Measurements from ENCODE around the gene DEGS2. TPM values are rescaled to one million over a fixed set of nuclear protein-coding genes. Genes with fewer than 3 reads are reported as not detected.

DEGS2 gene
- total and polyA plus RNA-seq, 8 donors, result 1.2 to 53.0 (median 13.5) TPM

DNA sequence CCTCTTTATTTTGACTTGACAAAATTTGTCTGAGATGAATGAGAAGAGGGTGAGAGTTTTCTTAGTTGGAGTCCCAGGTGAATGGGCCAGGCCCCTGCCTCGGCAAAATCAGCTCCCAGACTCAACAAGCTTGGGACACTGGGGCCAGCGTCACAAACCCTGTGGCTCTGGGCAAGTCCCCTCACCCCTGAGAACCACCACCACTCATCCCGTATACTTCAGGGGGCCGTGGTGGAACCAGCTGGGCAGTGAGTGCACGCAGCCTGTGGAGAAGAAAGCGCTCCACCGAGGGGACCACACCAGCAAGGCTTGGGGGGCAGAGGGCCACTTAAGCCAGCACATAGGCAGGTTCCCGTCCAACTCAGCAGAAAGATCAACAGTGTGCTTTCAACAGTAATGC lies 40.2 kb downstream of the DEGS2 start:
- no peaks in the 10 kb centered on the region for H3K9me3 ChIP-seq
- H3K27ac ChIP-seq, result no peak overlapping the region
- 92 to 93% (median 92%) methylated on average over 8 of the region's 8 CpGs for WGBS, 5 donors
- H3K4me3 ChIP-seq, result no peak overlapping the region
- TF ChIP-seq, protein P1, sequence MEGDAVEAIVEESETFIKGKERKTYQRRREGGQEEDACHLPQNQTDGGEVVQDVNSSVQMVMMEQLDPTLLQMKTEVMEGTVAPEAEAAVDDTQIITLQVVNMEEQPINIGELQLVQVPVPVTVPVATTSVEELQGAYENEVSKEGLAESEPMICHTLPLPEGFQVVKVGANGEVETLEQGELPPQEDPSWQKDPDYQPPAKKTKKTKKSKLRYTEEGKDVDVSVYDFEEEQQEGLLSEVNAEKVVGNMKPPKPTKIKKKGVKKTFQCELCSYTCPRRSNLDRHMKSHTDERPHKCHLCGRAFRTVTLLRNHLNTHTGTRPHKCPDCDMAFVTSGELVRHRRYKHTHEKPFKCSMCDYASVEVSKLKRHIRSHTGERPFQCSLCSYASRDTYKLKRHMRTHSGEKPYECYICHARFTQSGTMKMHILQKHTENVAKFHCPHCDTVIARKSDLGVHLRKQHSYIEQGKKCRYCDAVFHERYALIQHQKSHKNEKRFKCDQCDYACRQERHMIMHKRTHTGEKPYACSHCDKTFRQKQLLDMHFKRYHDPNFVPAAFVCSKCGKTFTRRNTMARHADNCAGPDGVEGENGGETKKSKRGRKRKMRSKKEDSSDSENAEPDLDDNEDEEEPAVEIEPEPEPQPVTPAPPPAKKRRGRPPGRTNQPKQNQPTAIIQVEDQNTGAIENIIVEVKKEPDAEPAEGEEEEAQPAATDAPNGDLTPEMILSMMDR (IDR thresholded peaks at IDR 0.05), result no peak
- TF ChIP-seq EP300 (IDR thresholded peaks at IDR 0.05) (no peak), POLR2A (IDR thresholded peaks at IDR 0.05) (no peak), POLR2AphosphoS5 (IDR thresholded peaks at IDR 0.05) (no peak)
- peaks cover 0 to 30% (median 20%) of the 10 kb centered on the region in 4 donors for H3K36me3 ChIP-seq
- H3K4me1 ChIP-seq, result no peaks in the 10 kb centered on the region
- no peak for DNase-seq
- intact Hi-C loops (cut with DNase I; ENCODE audit: low total_unique reads), result no loop called here
- H3K27me3 ChIP-seq, result no peaks in the 10 kb centered on the region

DNA sequence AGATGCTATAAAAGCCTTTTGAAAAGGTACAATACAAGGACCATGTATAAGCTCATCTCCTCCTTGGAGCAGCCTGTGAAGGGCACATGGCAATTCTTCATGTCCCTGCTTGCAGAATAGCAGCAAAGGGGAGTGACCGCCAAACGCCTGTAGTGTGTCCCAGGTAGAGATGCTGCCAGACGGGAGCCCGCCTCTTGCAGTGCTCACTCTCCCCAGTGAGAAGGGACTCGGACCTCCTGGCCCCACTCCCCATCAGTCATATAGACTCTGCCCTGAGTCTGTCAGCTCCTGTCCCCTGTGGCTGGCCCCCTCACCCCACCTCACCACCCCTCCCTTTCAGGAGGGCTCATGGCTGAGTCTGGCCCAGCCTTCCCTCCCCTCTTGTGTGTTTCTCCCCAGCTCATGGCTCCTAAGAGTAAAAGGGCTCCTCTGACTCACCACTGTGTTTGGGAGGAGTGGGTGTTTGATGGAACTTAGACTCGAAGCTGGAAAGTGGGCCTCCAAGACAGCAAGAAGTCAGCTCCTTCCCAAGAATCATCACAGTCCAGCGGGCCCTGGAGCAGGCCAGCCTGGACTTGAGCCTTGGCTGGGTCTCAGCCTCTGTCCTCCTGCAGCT lies 40.9 kb downstream of the DEGS2 start:
- TF ChIP-seq POLR2A (IDR thresholded peaks at IDR 0.05) (no peak), POLR2AphosphoS5 (IDR thresholded peaks at IDR 0.05) (no peak), EP300 (IDR thresholded peaks at IDR 0.05) (no peak)
- TF ChIP-seq, protein P1 (IDR thresholded peaks at IDR 0.05), result no peak
- H3K36me3 ChIP-seq, result peaks cover 0 to 22% (median 12%) of the 10 kb centered on the region in 4 donors
- H3K27ac ChIP-seq, result no peak overlapping the region
- no peak overlapping the region for H3K4me3 ChIP-seq
- intact Hi-C loops (cut with DNase I; ENCODE audit: low total_unique reads), result no loop called here
- H3K9me3 ChIP-seq, result no peaks in the 10 kb centered on the region
- H3K27me3 ChIP-seq, result no peaks in the 10 kb centered on the region
- no peak for DNase-seq
- WGBS, 5 donors, result 85 to 97% (median 93%) methylated on average over 7 of the region's 7 CpGs
- H3K4me1 ChIP-seq, result no peaks in the 10 kb centered on the region

DNA sequence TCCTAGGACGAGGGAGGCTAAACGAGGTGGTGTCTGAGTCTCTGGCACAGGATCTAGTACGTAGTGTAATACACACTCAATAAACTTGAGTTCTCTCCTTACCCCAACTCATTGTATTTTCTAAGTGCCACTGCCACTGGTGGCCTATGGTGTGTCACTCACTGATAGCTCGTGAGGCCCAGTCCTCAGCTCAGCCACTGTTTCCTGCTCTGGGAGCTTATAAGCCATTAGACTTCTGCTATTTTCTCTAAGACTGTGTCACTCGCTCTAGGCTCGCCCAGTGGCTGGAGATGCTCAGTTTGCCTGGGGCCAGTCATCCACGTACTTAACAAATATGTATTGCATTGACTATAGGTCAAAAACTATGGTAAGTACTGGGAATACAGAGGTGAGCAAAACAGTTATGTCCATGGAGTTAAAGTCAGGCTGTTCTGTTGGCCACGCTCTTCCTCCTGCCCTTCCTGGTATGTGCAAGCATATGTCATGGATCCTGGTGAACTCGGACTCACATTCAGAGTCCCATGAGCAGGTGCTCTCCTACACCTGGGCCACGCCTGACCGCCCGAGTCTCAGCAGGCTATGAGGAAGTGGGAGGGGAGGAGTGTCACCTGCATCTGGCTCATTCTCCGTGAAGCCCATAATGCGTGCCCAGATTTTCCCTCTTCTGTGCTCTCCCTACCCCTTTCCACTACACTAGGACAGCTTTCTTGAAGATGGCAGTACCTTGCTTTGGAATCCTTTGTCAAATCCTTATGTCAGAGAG lies 41.6 kb downstream of the DEGS2 start:
- H3K4me3 ChIP-seq, result no peak overlapping the region
- H3K4me1 ChIP-seq, result no peaks in the 10 kb centered on the region
- WGBS, 5 donors, result 82 to 94% (median 87%) methylated on average over 14 of the region's 14 CpGs
- peaks cover 0 to 21% (median 9%) of the 10 kb centered on the region in 4 donors for H3K36me3 ChIP-seq
- TF ChIP-seq EP300 (IDR thresholded peaks at IDR 0.05), result no peak
- TF ChIP-seq, protein P1 (IDR thresholded peaks at IDR 0.05), result no peak
- TF ChIP-seq POLR2AphosphoS5 (IDR thresholded peaks at IDR 0.05), result no peak
- no peak for TF ChIP-seq POLR2A (IDR thresholded peaks at IDR 0.05)
- intact Hi-C loops (cut with DNase I; ENCODE audit: low total_unique reads), result no loop called here
- H3K9me3 ChIP-seq, result no peaks in the 10 kb centered on the region
- peak in 1 of 2 donors; percentile 32 for DNase-seq
- H3K27ac ChIP-seq, result no peak overlapping the region
- no peaks in the 10 kb centered on the region for H3K27me3 ChIP-seq

DNA sequence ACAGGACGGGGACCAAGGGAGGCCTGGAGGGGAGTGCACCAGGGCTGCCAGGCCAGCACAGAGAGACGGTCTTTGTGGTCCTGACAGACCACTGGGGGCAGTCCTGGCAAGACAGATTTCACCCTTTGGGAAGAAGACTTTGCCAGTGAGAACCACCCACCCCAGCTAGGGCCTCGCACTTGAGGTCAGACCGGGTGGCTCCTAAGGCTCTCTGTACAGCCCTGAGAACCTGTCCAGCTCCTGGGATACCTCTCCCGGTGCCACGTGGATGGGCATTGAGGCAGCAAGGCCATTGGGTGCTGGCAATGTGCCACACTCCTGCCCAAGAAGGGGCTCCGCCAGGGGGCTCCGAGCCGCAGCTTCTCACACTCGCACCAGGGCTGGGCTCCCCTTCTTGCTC lies 42.4 kb downstream of the DEGS2 start:
- peaks cover 0 to 4% (median 2%) of the 10 kb centered on the region in 4 donors for H3K4me1 ChIP-seq
- H3K27me3 ChIP-seq, result no peaks in the 10 kb centered on the region
- no peaks in the 10 kb centered on the region for H3K9me3 ChIP-seq
- H3K27ac ChIP-seq, result no peak overlapping the region
- intact Hi-C loops (cut with DNase I; ENCODE audit: low total_unique reads), result no loop called here
- 92 to 94% (median 94%) methylated on average over 6 to 10 of the region's 10 CpGs for WGBS, 5 donors
- TF ChIP-seq, protein P1 (IDR thresholded peaks at IDR 0.05), result no peak
- TF ChIP-seq POLR2A (IDR thresholded peaks at IDR 0.05) (no peak), EP300 (IDR thresholded peaks at IDR 0.05) (no peak), POLR2AphosphoS5 (IDR thresholded peaks at IDR 0.05) (no peak)
- no peak overlapping the region for H3K4me3 ChIP-seq
- DNase-seq, result no peak
- peaks cover 0 to 25% (median 9%) of the 10 kb centered on the region in 4 donors for H3K36me3 ChIP-seq
